Frontal cortex (tissue), 4 donors: Measurements from ENCODE around the gene PTPRN2. TPM values are rescaled to one million over a fixed set of nuclear protein-coding genes. Genes with fewer than 3 reads are reported as not detected.
"Not testable (repeated sequence)": the region's sequence is repeated elsewhere in the genome, so short reads cannot be mapped to it uniquely, and the experiment has no call there.

Source experiments
- DNase-seq, 2 donors: peaks; one replicate each; pipeline ENCODE4 v3.0.0; 2012; ENCODE audit warnings: low spot score in 2 of 2
- FAIRE-seq: peaks from 2 replicates; lab custom pipeline; 2012; peaks lifted over from hg19 to GRCh38; lab: Jason Lieb, UNC
- total RNA-seq: library from RNA; depleted of rRNA; stranded (reverse); fragments of >200 nt; gene quantifications from one replicate; pipeline ENCODE4 v1.2.3, GENCODE V29; 2014
- donor health status: control.
- donor health status: control.
- donor health status: control.

The PTPRN2 gene
- total RNA-seq, 1 donor from 2014 or later: 52.2 TPM

DNA sequence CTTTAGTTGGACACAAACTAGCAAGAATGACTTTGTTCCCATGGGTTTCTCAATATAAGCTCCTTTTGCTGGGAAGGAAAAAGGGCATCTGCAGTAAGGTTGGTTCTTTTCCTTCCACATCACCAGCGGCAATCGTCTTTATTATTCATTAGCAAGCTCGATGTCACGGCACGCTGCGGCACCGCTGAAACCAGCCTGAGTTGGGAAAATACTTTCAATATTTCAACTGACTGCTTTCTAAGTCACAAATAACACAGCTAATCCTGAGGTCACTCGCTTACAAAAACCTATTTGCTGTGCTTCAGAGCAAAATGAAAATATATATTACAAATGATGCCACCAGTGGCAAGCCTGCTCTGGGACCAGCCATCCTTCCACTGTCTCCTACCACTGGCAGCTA is 665.0 kb downstream of the PTPRN2 start:
- DNase-seq: no peak
- no peak for FAIRE-seq

DNA sequence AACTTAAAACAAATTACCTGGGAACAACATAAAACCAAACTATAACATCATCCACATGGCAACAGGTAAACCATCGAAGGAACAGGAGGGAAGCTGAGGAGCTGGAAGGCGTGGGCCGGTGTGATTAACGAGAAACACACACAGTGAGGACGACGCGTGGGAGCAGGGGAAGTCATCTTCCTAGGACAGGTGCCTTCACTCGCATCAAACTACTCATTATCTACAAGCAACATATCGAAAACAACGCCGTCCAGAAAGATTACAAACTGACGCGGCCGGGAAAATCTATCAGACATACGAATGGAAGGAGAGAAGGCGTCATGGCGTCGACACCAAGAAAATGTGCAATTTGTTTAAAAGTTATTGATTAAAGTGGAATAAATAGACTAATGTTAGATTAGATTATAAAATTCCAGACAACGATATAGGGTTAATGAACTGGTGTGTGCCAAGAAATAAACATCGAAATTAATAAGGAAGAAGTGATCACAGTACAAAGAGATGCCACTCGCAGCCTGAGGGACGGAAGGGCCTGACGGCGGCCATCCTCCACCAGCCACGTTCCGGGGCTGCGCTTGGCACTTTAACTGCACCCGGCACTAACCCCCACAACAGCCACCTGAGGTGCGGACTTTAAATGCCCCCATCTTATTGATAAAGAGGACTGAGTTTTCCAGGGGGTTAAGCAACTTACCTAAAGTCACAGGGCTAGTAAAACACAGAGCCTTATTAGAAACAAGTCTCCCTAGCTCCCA is 669.1 kb downstream of the PTPRN2 start:
- FAIRE-seq (no peak), DNase-seq (no peak)

DNA sequence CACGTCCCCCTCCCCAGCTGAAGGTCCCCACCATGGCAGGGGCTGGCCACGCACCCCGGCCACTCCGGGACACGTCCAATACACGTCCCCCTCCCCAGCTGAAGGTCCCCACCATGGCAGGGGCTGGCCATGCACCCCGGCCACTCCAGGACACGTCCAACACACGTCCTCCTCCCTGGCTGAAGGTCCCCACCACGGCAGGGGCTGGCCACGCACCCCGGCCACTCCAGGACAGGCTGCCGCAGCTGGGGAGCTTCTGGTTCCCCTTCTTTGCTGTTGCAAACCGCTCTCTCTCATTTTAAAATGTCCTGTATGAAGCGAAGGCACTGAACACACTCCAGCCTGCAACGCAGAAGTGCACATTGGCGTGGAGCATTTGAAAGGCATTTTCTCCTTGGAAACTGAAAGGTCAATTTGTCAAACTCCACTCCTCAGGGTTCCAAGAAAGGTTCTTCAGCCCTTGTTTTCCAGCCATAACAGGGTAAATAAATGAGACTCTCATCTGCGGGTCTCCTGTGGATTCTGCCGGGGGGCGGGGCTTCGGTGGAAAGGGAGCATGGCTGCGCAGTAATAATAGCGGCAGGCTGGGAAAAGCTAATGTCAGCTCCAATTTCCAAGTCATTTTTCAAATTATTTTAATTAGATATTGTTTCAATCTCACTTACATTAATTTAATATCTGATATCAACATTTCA is 670.5 kb downstream of the PTPRN2 start:
- no peak for FAIRE-seq

DNA sequence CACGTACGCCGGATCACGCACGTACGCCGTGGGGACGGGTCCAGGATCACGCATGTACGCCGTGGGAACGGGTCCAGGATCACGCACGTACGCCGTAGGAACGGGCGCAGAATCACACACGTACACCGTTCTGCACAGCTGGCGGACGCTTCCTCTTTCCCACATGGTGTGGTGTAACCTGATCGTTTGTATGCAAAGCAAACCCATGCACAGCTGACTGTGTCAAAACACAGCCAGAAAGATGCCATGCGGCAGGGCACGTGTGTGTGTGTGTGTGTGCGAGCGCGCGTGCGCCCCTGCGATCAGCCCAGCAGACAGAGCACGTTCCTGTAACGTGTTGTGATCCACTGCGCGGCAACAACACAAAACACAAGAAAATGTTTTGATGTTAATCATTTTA is 677.2 kb downstream of the PTPRN2 start:
- DNase-seq: no peak
- FAIRE-seq: no peak

More for the DNA sequence above, 670.5 kb downstream of the PTPRN2 start:
- DNase-seq: no peak

DNA sequence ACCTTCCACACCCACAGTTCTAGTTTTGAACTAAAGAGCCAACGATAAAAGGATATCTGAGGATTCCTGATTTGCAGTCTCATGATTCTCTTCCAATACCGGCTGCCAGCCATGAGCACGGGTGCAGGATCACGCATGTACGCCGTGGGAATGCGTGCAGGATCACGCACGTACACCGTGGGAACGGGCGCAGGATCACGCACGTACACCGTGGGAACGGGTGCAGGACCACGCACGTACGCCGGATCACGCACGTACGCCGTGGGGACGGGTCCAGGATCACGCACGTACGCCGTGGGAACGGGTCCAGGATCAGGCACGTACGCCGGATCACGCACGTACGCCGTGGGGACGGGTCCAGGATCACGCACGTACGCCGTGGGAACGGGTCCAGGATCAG is 677.6 kb downstream of the PTPRN2 start:
- not testable (repeated sequence) for DNase-seq, FAIRE-seq

DNA sequence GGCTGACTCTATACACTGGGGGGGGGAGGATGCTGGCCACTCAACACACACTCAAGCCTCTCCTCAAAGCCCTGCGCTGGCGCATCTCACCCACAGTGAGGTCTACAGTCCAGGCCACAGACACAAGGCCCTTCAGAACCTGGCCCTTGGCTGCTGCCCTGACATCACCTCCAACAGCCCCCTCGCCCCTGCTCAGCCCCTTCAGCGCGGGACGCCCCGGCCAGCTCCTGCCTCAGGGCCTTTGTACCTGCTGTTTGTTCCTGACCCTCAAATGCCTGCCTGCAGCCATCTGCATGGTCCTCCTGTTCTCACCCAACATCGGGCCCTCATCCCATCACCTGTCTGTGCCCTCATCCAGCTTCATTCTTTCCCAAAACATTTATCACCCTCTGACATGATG is 678.3 kb downstream of the PTPRN2 start:
- FAIRE-seq (no peak), DNase-seq (no peak)

DNA sequence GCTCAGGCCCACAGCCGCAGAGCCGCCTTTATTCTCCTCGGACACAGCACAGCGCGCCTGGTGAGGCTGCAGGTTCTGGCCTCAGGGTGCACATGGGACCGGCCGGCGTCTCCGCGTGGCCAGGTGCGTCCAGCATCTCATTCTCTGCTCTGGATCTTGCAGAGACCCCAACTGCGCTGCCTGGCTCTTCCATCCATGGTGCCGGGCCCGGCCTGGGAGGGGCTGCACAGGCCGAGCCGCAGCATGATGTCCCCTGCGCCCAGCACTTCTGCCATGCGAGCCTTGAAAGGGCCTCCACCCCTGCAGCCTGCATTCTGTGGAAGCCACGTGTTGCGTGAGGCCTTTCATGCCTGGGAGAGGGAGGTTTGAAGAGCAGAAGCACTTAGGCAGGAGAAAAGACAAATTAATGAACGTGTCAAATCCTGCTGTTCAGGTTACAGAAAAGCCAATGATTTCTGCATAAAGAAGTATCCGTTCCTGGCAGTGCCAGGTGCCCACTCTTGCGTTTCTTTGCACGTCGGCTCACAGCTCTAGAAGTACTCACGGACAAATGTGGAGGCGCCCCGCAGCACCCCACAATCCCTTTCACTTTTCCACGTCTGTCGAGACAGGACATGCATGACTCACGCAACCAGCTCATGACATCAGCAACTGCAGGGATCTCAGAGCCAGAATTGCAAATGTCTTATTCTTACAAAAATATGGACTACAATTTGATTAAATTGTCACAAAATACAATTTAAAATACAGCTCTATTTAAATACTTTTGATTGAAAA is 679.4 kb downstream of the PTPRN2 start:
- DNase-seq (no peak), FAIRE-seq (no peak)

DNA sequence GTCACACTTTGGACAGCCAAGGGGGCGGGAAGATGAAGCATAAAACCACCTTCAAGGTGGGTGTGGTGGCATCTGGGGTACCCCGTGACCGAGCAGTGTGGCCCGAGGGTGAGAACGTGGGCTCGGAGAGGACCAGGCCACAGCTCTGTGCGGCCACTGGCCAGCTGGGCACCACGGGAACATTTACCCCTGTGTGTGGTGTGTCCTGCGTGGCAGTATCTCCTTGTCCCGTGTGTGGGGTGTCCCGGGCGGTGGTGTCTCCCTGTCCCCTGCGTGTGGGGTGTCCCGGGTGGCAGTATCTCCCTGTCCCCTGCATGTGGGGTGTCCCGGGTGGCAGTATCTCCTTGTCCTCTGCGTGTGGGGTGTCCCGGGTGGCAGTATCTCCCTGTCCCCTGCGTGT is 680.5 kb downstream of the PTPRN2 start:
- FAIRE-seq: no peak
- no peak for DNase-seq

DNA sequence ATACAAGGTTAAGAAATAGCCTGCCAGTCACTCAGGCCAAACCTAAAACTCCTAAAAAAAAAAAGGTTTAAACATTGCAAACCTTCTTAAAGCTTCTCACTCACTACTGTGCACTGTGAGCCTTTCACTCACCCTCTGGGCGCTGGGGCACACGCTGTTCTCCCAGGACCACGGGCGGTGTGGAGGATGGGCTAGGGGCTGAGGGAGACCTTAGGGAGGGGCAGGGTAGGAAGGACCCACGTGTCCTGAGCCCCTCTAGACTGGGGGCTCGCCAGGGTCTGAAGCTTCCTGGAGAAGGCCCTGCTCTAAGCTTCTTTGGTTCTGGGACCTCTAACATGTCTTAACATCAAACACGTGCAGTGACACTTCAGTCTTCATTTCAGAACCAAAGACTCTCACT is 681.0 kb downstream of the PTPRN2 start:
- DNase-seq (no peak), FAIRE-seq (no peak)

DNA sequence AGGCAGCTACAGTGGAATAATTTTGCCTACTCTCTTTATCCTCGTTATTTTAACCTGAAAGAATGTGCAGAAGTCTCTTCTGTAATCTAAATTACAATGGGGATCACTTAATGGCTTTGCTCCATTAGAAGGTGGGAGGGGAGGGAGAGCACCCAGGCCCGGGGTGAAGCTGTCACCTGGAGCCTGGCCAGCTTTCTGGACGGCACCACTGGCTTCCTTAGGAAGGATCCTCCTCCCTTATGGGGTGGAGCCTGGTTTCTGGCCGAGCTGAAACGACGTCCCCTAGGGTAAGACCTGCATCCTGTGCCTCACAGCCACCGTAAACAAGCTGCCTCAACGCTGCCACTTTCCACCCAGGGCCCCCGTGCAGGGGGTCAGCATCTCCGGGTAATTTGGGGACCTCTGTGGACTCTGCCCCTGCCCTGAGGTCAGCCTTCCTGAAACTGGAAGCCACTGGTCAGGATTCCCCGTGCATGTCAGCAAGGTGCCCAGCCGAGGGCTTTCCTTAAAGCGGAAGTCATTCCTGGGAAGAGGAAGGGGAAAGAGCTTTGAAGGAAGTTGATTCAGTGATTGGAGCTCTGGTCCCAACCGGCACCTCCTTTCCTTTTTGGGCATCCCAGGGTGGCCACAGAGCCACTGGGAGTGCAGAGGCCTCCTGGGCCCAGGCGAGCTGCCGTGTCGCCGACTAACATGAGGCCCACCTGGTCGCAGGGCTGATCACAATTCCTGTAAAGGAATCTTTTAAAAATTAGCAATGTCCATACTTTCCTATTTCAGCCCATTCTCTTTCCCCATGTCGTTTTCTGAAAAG is 681.8 kb downstream of the PTPRN2 start:
- no peak for DNase-seq
- FAIRE-seq: no peak

DNA sequence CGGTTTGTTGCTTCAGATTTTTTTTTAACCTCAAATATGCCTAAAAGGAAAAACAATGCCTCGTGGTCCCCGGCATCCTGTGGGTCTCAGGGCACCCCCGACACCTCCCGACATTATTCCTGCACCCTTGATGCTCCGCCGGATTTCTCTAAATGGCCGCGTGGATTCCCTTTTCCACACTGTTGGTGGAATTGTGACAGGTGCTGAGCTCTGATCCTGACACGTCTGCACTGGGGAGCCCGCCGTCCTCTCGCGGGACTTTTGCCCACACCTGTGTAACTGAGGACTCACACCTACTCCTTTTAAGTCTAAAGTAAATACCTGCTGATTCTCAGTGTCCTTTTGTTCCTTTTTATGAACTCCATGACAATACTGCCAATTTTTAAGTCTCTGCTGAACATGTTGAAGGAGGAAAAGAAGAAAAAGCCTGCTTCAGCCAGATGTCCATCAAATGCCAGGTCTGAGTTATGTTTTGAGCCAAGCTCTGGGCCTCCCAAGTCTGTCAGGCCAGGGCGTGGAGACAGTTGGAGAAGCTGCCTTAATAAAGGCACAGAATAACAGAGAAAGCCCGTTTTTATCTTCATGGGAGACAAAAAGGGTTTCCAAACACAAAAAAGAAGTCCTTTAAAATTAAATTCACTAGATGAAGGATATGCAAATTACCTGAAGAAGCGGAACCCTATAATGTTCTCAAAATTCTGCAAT is 682.6 kb downstream of the PTPRN2 start:
- no peak for FAIRE-seq
- no peak for DNase-seq

DNA sequence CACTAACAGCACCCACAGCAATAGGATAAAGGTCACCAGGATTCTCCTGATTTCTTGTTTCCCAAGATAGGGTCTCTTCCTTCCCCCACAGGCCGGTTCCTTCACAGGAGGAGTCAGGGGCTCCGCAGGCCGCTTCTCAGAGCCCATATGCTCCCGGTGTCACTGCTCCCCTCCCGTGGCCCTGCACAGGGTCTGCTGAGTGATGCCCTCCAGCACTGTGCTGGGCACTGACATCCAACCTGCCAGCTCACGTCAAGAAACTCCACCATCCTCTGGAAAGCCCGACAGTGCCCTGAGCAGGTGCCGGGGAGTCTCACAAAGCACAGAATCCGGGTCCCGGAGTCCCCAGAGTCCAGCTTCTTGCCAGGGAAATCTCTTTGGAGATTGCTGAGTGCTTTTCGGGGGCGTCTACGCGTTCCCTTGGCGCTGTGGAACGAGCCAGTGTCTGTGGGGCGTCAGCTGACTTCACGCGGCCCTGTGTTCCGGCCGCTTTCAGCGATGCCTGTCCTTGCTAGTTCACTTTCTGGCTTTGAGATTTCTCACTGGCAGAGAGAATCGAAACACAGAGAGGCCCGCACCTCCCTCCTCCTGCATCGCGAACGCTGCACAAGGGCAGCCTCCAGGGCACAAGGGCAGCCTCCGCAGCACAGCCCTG is 683.3 kb downstream of the PTPRN2 start:
- no peak for DNase-seq
- FAIRE-seq: no peak

DNA sequence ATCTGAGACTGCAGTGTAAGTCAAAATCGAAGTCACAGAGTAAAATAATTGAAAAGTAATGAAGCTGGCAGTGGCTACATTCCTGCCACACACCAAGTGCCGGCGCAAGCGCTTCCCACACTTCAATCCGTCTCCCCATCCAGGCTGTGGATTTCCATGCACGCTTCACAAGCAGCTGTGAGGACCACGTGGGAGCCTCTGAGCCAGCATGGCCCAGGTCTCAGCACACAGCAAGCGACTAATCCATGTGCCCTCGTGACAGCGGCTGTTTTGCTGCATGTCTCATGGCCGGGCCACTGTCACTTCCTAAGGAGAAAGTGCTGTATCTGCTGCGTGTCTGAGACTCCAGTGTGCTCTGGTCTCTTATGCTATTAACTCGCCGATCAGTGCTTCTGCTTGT is 683.9 kb downstream of the PTPRN2 start:
- DNase-seq (peak in 1 of 2 donors; percentile 66), FAIRE-seq (no peak)

DNA sequence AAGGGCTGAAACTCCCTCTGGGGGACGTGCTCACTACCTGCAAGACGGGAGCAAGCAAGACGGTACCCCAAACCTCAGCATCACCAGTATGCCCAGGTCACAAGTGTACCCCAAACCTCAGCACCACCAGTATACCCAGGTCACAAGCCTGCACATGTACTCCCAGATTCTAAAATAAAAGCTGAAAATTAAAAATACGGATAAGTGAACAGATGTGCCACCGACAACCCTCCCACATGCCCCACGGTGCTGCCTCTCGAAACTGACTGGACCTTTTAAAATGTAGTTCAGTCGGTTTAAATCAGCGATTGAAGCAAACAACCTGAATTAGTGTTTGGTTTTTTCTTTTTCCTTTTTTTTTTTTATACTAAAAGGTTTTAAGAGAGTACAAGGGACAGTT is 684.3 kb downstream of the PTPRN2 start:
- no peak for FAIRE-seq
- DNase-seq: no peak

DNA sequence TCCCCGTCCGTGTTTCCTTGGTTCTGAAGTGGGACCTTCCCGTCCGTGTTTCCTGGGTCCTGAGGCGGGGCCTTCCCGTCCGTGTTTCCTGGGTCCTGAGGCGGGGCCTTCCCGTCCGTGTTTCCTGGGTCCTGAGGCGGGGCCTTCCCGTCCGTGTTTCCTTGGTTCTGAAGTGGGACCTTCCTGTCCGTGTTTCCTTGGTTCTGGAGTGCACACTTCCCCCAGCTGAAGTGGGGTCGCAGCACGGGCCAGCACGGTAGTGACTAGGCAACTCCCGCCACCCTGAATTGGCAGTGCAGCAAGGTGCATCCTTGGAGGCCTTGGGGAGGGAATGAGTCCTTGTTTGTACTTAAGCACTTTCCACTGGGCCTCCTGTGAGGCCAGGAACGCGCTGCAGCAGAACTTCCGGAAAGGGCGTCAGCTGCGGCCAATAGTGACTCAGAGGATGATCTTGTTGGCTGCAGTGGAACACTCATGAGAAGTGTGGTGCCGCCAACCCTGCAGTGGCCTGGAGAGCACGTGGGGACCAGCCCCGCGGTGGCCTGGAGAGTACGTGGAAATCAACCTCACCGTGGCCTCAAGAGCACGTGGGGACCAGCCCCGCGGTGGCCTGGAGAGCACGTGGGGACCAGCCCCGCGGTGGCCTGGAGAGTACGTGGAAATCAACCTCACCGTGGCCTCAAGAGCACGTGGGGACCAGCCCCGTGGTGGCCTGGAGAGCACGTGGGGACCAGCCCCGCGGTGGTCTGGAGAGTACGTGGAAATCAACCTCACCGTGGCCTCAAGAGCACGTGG is 685.6 kb downstream of the PTPRN2 start:
- not testable (repeated sequence) for DNase-seq, FAIRE-seq

DNA sequence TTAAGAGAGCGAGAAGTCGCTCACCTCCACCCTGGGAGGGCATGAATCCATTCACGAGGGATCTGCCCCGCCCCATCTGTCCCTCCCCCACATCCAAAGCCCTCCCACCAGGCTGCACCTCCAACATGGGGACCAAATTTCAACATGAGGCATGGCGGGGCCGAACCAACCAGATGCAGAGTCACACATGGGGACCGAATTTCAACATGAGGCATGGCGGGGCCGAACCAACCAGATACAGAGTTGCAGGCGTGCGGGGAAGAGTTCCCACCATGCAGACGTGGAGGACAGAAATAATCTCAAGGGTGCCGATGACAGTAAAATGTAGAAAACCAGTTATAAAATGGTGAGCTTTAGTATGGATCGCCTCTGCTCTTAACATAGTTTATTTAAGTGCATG is 686.5 kb downstream of the PTPRN2 start:
- DNase-seq (no peak), FAIRE-seq (no peak)

DNA sequence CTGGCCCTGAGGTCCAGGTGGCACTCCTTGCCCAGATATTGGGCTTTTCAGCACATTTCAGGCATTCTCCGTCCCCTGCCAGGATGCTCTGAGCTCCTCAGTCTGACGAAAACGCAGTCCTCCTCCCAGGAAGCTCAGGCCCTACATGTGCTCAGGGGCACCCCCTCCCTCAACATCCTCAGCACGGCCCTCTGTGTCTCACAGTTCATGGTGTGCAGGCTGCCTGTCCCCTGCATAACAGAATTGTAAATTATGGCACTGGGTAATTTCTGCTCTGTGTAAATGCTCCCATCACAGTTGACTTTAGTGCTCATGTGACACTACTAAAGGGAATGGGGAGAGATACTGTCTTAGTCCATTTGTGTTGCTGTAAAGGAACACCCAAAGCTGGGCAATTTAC is 687.1 kb downstream of the PTPRN2 start:
- FAIRE-seq (no peak), DNase-seq (no peak)

DNA sequence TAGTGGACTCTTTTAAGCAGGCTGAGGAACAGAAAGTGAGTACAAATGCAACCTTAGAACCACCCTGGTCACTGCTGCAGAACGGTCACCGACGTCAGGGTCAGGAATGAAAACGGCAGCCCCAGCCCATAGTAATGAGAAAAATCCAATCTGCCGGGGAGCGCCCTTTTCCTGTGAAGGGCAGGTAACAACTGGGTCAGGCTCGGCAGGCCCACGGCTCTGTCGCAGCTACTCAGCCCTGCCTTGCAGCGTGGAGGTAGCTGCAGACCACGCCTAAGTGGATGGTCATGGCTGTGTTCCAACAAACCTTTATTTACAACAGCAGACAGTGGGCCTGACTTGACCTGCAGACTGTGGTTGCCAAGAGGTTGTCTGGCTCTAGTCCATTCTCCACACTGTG is 687.6 kb downstream of the PTPRN2 start:
- no peak for FAIRE-seq

More for the DNA sequence above, 687.6 kb downstream of the PTPRN2 start:
- no peak for DNase-seq
